ENCODE measurements around the gene TMEM18.

Gene TMEM18

DNA sequence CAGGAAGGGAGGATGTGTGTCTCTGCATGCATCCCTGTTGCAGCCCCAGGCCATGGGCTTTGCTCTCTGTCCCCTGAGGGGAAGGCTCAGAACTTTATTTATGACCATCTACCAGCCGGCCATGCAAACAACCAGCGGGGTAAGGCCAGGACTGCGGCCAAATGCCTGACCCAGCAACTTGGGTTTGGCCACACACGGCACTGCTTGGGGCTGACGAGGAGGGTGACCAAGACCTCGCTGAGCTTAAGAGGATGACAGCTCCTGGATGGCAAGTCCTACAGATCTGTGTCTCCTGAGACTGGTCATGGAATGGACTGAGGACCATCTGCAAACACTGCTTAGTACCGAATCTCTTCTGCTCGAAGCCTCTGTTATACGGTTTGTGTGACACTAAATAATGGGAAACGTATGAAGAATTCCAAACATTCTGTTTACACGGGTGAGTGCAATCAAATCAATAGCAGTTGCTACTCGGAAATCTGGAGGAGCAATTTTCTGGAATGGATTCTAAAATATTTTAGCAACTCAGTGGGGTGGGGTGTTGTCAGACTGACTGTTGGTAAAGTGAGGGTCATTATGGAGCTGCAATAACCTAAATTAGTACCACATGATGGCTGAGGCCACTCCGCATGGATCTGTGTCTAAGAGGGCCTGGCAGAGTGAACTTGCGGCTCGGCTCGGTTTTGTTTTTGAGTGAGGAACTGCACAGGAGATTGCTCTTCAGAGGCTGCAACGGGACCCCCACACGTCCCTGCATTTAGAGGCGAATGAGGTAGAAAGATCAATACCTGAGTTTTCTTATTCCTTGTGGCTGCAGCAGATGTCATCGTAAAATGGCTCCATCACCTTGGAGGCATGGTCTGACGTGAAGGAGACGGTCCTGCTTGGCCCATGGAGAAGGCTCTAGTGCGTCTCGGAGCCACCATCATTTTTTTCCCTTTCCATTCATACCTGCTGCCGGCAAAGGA, 26.6 kb downstream of the TMEM18 start:
- DNase-seq, result no peak

DNA sequence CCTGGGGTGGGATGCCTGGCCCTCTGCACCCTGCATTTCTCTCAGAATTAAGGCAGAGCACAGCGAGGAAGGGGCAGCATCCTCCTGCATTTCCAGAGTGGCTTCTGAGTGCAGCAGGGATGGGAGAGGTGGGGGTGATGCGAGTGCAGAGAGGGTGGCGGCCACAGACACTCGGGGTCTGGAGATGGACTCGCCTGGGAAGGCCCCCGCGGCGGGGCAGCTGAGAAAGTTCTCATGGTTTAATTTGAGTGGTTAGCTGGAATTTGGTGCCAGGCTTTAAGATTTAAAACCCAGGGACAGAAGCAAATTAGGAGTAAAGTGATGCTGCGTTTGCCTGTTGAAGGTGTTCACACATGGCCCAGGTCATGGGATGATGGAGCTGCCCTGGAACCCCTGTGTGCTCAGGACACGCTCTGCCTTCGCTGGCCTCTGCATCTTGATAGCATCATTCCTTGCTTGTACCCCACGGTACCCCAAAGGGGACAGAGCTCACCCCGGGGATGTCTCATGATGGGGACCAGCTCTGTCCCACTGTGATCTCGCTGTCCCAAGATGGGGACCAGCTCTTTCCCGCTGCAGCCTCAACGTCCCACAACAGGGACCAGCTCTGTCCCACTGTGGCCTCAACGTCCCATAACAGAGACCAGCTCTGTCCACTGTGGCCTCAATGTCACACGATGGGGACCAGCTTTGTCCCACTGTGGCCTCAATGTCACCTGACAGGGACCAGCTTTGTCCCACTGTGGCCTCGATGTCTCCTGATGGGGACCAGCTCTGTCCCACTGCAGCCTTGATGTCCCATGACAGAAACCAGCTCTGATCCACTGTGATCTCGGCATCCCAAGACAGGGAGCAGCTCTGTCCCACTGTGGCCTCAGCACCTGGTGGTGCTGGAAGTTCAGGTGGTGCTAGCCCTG, 27.5 kb downstream of the TMEM18 start:
- DNase-seq, result no peak

DNA sequence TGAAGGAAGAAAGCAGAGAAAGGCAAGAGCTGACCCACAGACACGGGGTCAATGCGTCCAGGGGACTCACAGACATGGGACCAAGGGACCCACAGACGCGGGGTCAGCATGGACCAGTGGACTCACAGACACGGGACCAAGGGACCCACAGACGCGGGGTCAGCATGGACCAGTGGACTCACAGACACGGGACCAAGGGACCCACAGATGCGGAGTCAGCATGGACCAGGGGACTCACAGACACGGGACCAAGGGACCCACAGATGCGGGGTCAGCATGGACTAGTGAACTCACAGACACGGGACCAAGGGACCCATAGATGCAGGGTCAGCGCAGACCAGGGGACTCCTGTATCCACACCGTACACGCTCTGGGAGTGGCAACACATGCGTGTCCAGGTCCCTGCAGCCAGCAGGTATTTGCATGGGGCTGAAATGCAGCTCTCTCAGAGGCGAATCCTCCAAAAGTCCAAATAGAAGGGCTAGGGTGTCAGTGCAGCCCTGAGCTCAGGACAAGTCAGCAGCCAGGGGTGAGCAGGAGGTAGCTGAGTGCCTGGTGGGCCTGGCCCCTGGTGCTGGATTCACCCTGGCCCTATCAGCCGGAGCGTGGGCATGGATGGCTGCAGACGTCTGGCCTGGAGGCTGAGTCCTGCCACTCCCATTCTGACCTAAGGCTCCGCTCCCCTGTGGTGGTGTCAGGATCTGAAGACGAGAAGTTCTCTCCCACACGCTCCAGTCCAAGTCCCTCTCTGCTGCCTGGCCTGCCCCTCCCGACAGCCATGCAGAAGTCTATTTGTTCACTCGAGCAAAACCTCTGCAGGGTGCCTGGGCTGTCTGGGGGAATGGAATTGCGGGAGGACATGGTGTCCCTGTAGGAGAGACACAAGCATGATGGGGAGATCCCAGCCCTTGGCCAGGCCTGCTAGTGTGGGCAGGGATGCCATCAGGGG, 28.5 kb downstream of the TMEM18 start:
- no peak for DNase-seq

DNA sequence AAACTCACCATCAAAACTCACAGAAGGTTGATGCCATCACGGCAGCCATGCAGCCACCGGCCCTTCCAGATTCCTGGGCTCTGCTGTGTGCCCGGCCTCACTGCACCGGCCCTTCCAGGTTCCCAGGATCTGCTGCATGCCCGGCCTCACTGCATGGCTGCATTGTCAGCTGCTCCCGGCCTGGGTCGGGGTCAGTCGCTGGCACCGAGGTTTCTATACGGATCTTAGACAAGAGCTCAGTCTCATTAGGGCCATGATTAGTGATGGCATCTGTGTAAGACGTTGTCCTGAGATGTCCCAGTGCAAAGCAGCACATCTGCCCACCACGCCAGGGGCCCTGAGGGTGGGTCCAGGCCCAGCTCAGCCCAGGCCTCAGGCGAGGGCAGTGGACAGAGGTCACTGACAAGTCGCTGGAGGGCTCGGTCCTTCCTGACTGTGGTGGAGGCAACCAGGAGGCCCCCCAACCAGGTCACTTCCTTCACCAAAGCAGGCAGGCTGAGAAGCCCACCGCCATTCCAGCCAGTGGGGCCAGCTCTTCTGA, 29.4 kb downstream of the TMEM18 start:
- no peak for DNase-seq

DNA sequence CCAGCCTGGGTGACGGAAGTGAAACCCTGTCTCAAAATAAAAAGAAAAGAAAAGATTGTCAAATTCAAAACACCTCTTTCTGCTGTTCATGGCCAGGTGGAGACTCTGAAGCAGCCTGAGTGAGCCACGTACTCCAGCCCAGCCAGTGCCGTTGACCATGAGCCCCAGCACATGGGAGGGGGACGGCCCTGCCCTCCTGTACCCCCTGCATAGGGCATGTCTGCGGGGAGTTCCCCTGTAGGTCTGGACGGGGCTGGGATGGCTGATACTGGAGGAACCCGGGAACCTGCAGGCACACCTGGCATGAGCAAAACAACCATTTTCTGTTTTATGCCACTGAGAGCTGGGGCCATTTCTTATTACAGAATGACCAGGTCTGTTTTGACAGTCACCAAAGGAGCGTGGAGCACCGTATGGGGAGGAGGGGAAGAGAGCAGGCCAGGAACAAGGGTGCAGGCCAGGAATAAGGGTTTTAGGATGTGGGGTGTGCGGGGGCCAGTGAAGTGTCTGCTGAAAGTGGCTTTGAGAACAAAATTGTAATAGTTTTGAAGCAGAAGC, 30.1 kb downstream of the TMEM18 start:
- no peak for DNase-seq

DNA sequence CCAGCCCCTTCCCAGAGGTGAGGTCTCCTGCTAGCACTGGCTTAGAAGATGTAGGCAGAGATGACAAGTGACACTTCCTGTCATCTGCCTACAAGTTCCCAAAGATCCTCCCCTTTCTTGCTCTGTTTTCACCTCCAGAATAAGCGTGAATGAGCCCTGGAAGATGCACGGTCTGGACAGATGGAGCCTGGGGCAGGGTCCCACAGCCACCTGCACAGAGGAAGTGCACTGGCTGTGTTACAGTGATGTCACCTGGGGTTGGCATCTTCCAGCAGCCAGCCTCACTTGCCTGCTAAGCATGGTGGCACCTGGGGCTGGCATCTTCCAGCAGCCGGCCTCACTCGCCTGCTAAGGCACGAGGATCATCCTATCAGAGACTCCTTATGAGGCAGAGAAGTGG, 32.3 kb downstream of the TMEM18 start:
- no peak for DNase-seq

DNA sequence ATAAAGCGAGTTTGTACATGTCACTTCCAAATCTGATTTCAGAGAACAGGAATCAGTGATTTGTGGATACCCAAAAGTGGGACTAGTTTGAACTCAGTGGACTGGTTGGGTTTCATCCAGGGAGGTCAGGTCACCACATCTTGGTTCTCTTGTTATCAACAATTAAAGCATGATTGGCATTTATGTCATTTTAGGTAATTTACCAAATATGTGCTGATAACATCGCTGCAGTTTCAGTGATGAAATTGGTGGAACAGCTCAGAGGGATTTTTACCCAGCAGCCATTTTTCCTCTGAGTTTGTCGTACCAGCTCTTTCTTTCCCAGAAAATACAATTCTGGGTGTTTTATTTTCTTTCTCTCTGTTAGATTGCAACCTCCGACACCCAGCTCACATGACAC, 33.4 kb downstream of the TMEM18 start:
- no peak for DNase-seq

DNA sequence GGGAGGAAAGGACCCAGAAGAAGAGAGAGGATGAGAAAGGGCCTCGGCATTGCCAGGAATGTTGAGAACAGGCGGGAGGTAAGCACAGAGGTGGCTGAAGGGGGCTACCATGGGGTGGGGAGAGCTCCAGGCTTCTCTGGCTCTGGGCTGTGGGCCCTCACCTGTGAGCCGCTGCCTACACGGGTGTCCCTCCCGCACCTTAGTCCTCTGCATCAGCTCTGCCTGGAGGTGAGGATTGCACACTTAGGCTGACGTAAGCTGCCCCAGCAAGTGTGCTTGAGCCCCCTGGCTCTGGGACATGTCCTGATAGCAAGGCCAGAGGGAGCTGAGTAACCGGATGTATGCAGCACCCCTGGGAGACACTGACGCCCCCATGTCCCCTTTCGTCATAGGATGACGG, 33.9 kb downstream of the TMEM18 start:
- no peak for DNase-seq

DNA sequence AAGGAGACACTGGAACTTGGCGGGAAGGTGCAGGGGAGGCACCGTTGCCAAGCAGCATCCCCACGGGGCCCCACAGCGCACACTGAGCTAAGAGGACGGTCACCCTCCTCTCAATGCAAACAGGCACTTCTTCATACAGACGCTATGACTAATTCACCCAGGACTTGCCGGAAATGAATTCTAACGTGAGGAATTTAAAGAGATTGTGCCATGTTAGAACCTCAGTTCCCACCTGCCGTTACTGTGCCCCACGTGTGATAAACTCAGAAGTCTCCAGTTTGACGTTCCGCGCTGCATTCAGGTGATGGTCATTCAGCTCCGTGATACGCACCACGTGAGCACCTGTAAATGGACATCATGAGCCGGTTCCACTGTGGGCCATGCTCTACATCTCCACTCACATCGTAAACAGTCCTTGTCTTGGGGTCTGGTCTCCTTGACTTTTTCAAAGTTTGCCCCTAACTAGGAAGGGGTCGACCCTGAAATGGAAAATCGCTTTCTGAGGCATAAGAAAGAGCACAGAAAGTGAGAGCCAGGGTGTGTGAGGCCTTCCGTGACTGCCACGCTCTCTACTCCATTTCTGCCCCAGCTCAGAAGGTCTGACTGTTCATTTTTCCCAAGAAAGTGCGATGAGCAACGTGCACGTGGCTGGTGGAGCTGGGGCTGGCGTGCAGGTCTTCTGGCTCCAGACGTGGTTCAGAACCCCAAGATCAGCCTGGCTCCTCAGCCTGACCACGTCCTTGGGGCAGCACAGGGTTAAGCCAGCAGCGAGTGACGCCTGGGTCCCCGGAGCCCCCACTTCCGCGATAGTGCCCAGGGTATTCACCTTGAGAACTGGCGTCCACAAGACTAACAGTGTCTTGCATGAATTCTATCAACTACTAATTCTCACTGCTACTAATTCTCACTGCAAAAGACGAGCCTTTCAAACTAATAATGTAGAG, 35.1 kb downstream of the TMEM18 start:
- DNase-seq, result no peak

DNA sequence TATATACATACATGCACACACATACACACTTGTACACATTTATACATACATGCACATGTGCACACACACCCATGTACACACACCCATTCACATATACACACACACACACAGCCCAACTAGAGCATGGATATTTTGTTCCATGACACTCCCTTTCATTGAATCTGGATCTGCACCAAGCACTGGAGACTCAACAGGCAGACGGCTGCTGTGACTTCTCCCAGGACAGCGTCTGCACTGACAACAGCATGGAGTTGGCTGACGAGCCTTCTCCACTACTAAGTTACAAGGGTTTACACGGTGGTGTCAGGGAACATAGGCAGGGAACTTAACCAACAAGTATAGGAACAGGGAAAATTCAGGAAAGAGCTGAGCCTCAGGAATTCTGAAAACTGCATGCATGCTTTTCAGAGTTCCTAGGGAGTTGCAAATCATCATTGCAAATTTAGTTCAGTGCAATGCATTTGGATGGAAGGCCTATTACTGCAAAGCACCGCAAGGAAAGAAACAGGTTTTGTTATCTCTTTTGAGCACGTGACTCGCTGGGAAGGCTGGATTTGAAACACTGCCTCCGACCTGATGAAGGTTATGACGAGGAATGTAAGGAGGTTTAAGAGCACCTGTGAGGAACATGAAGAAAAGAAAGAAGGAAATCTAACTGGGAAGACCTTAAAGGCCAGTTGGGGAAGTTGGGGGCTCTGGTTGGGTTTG, 35.9 kb downstream of the TMEM18 start:
- no peak for DNase-seq

DNA sequence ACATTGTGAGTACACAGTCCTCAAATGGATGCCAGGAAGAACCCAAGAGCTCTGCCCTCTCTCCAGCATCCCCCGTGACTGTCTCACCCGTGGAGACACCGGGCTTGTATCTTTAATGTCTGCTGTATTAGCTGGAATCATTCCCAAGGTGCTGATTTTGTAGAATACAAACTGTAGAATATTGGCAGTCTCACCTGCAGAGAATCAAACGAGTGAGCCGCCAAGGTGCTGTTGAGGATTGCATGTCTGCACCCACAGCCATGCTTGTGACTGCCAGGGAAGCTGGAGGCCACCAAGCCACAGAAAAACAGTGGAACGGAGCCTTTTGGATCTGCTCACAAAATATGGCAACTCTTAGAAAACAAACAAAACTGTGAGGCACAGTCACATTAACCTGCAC, 37.5 kb downstream of the TMEM18 start:
- no peak for DNase-seq

DNA sequence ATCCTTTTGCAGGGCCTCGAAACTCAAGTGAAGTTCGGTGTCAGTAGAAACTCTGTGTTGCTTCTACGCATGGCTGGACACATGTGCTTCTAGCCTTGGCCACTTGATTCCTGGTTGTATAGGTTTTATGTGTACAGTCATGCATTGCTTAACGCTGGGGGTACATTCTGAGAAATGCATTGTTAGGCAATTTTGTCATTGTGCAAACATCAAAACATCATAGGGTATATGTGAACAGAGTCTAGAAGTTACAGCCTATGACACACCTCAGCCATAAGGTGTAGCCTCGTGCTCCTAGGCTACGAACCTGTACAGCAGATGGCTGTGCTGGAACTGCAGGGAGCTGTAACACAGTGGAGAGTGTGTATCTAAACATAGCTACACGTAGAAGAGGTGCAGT, 39.4 kb downstream of the TMEM18 start:
- DNase-seq, result no peak

DNA sequence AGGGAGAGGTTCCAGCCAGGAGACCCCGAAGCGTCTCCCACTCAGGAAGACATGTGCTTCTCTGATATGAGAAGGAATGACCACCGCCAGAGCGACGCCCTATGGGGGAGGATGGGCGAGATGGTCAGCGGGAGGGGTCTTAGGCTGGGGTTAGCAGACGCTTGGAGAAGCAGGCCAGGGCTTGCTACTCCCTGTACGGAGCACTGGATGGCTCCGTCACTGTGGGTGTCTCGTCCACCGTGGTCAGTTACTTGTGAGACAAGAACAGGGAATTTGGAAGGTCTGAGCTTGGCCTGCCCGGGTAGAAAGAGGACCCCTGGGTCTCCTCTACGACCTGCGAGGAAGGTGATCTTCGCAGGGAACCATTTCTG, 39.8 kb downstream of the TMEM18 start:
- DNase-seq, result no peak

DNA sequence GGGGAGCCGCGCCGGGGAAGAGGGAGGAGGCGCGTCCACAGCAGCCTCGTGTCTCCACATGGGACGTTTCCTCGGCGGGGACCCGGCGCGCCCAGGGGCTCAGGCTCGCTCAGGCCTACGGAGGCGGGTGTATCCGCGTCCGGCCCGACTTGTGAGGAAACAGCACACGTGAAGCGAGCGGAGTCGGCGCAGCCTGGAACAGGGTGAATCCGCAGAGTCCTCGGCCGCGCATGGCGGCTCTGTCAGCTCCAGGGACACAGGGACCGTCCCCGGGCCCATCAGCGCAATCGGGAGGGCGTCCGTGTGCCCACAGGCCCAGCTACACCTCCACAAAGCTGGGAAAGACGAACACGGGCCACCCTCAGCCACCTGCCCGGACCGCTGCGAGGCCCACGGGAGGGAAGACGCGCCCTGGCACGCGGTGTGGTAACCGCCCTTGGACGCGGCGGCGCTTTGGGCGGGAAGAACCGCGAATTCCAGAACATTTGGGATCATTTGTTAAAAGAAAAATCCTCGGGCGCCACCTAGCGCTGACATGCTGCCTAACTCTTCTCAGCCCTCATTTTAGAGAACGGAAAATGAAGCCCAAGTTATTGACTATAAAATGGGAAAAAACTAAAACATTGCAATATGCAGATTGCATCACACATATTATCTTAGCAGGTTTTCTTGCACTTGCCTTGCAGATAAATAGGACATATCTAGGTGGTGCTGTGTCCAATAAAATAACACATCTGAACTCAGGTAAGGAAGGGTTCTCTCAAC, 40.4 kb downstream of the TMEM18 start:
- peak; percentile 71 for DNase-seq

DNA sequence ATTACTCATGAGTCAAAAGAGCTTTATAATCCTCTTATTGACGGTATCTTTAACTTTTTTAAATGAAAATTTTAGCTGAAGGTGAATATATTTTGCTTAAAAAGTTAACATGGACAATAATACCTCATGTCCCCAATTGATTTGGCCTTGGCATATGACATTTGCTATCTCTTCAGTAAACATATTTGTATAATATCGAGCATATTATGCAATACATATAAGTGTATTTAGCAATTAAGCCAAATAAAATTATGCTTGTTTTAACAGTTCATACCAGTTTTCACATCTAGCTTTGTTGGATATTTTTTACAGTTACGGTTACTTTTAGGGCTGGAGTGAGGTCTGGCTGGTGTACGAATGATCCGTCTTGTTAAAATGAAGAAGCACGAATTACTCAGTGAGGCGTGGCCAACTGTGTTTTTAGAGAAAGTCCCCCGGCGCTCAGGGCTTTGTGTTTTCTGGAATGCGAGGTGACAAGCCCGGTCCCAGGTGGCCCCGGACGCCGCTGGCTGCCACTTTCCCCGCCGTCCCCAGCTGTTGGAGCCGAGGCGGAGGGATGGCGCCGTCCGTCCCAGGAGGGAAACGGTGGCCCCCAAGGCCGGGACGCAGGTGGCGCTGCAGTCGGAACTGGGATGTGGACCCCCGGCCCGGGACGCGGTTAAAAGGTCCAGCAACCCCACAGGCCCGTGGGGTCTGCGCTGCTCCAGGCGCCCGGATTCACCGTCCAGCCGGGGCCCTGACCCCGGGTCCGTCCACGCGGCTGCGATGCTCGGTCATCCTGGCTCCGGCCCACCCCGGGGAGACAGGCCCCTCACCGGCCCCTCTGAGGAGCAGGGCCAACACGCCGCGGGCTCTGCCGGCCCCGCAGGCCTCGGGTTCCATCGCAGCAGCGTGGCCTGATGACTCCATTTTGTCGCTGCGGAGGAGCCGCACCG, 41.3 kb downstream of the TMEM18 start:
- no peak for DNase-seq

DNA sequence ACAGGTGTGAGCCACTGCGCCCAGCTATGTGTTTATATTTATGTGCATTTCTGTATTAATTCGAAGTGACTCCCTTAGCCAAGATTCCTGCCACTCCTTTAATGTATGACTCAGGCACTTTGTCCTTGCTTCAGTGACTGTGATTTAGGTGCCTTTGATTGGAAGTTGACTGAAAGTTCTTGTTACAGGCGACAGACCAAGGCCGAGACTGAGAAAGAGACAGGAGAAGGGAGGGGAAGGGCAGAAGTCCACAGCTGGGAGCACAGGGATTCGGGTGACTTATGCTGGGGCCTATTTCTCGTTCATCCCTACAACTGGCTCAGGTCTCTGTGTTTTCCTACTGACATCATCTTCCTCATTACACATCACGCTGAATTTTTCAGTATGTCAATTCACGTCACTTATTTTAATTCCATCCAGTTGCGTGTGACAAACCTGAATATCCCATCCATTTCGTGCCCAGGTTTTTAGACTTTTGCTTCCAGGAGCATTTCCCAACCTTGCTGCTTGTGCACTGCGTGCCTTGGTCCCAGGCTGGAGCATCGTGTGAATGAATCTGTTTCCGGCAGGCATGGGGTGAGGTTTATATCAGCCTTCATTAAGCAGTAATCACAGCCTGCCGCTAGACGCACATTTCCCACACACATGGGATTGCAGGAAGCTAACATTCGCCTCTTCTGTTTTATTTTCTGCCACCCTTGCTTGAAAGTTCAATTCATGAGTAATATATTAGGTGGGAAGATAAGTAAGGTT, 42.4 kb downstream of the TMEM18 start:
- DNase-seq, result no peak

DNA sequence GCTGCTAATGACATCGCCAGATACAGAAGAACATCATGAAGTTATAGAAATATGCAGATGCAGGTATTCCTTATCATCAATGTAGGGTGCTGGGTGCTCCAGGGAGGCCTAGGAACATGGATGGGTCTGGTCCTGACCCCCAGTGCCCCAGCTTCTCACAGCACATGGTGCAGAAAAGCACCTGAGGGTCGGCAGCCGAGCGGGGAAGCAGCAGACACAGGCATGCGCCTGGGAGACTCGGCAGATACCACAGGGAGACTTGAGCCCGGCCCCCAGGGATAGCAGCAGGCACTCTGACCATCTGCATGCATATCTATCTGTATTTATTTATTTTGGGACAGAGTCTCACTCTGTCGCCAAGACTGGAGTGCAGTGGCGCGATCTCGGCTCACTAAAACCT, 43.2 kb downstream of the TMEM18 start:
- no peak for DNase-seq
